Right hindlimb (tissue), 1 donor: ENCODE results near the gene PDRG1.

ENCODE experiments used
- DNase-seq: peaks from one replicate; pipeline ENCODE4 v3.0.0-alpha.2; 2018

The PDRG1 gene

GRCh38 chr20:31951530-31952453, at the start of gene PDRG1:
Gene PDRG1 (minus strand): TSS chr20:31952046. CDS start chr20:31951961, 85 bp downstream.
- DNase-seq, result peak; percentile 96

GRCh38 chr20:31998246-31998645, 46.4 kb upstream of the PDRG1 start:
- no peak for DNase-seq

GRCh38 chr20:31996996-31997395, 45.1 kb upstream of the PDRG1 start:
- no peak for DNase-seq

- no peak for DNase-seq
Observed at GRCh38 chr20:31992086-31992485, 40.2 kb upstream of the PDRG1 start.

- no peak for DNase-seq
Observed at GRCh38 chr20:31991339-31991705, 39.5 kb upstream of the PDRG1 start.

- no peak for DNase-seq
Observed at GRCh38 chr20:31990641-31991338, 38.9 kb upstream of the PDRG1 start.

- no peak for DNase-seq
Observed at GRCh38 chr20:31989030-31989645, 37.3 kb upstream of the PDRG1 start.

GRCh38 chr20:31988430-31989015, 36.7 kb upstream of the PDRG1 start:
- no peak for DNase-seq

- no peak for DNase-seq
Observed at GRCh38 chr20:31987744-31988143, 35.9 kb upstream of the PDRG1 start.

GRCh38 chr20:31984981-31985471, 33.2 kb upstream of the PDRG1 start:
- DNase-seq, result no peak

- no peak for DNase-seq
Observed at GRCh38 chr20:31981784-31982183, 29.9 kb upstream of the PDRG1 start.

GRCh38 chr20:31979713-31980426, 28.0 kb upstream of the PDRG1 start:
- no peak for DNase-seq

- no peak for DNase-seq
Observed at GRCh38 chr20:31977080-31977479, 25.2 kb upstream of the PDRG1 start.

- no peak for DNase-seq
Observed at GRCh38 chr20:31975874-31976273, 24.0 kb upstream of the PDRG1 start.

GRCh38 chr20:31974951-31975487, 23.2 kb upstream of the PDRG1 start:
- no peak for DNase-seq

GRCh38 chr20:31974296-31974695, 22.4 kb upstream of the PDRG1 start:
- no peak for DNase-seq

- DNase-seq, result no peak
Observed at GRCh38 chr20:31972471-31973021, 20.7 kb upstream of the PDRG1 start.

- DNase-seq, result no peak
Observed at GRCh38 chr20:31969991-31970390, 18.1 kb upstream of the PDRG1 start.

GRCh38 chr20:31968291-31969126, 16.7 kb upstream of the PDRG1 start:
- DNase-seq, result peak; percentile 89

GRCh38 chr20:31967830-31968249, 16.0 kb upstream of the PDRG1 start, which contains the start of gene XKR7:
Gene XKR7 (plus strand): TSS chr20:31968151. CDS start chr20:31968176, 25 bp downstream.
- no peak for DNase-seq
